ENCODE data around the gene FAM124B.

FAM124B gene

GRCh38 chr2:224333726-224334482 lies 68.0 kb downstream of the FAM124B start:
- DNase-seq, result no peak

GRCh38 chr2:224331698-224332097 lies 70.2 kb downstream of the FAM124B start:
- peak; percentile 71 for DNase-seq

- peak; percentile 67 for DNase-seq
Measured at GRCh38 chr2:224328798-224329197, 73.1 kb downstream of the FAM124B start.
